T-cell (primary cell): Measurements from ENCODE around the gene ERCC5. TPM values are rescaled to one million over a fixed set of nuclear protein-coding genes. Genes with fewer than 3 reads are reported as not detected.

Source experiments
- ATAC-seq, 4 experiments: fragments of 200-7000 bp in 3 of 4; fragments of 150-1000 bp in 1 of 4; cut with Tn5 transposase; replicated peaks in 1 of 4; 1 replicate in 3 of 4; 2 replicates in 1 of 4; pipeline ENCODE4 v1.10.0; 2021; ENCODE audit warnings: moderate library complexity in 3 of 4, mild to moderate bottlenecking in 2 of 4, moderate number of reproducible peaks in 1 of 4
- CTCF ChIA-PET, 2 donors: fragments of 300-600 bp; sonication (Branson Sonifier 250); formaldehyde crosslinking; loops; one replicate each; lab custom pipeline; 2022; ENCODE audit warnings: antibody characterized with exemption in 2 of 2; lab: Charles Lee
- POLR2A ChIA-PET, 2 donors: fragments of 300-600 bp; sonication (Branson Sonifier 250); formaldehyde crosslinking; loops; one replicate each; lab custom pipeline; 2022; ENCODE audit warnings: antibody characterized with exemption in 2 of 2; lab: Charles Lee
- DNase-seq, 35 experiments: peaks; one replicate each; pipeline versions ENCODE4 v3.0.0 to v3.0.0-alpha.2; 2013 to 2023
- H3K27ac ChIP-seq: one replicate; pipeline ENCODE4 v1.5.1; 2013; ENCODE audit warnings: low read length
- H3K27me3 ChIP-seq, 2 experiments: replicated peaks in 1 of 2; 1 replicate in 1 of 2; 2 replicates in 1 of 2; pipeline versions ENCODE4 v1.6.1 to v1.7.0; 2013; ENCODE audit warnings: low read length in 1 of 2, mixed read lengths in 1 of 2; ENCODE audit not compliant: control insufficient read depth in 2 of 2, insufficient read depth in 2 of 2; ENCODE audit errors: extremely low read depth in 1 of 2
- H3K36me3 ChIP-seq, 2 donors: 1 replicate in 1 of 2; 2 replicates in 1 of 2; pipeline versions ENCODE4 v1.6.1 to v1.7.0; 2013; ENCODE audit warnings: low read length in 1 of 2; ENCODE audit not compliant: control insufficient read depth in 2 of 2, insufficient read depth in 1 of 2; ENCODE audit errors: extremely low read depth in 1 of 2
- H3K4me1 ChIP-seq, 2 experiments: 1 replicate in 1 of 2; 2 replicates in 1 of 2; pipeline versions ENCODE4 v1.6.1 to v1.7.0; 2013; ENCODE audit warnings: low read length in 2 of 2, mixed read lengths in 1 of 2; ENCODE audit not compliant: insufficient read depth in 2 of 2, control insufficient read depth in 1 of 2; ENCODE audit errors: extremely low read depth in 1 of 2
- H3K4me3 ChIP-seq, 2 donors: 1 replicate in 1 of 2; 2 replicates in 1 of 2; pipeline versions ENCODE4 v1.5.1 to v1.7.0; 2013; ENCODE audit warnings: mild to moderate bottlenecking in 2 of 2, low read length in 1 of 2, moderate library complexity in 1 of 2; ENCODE audit not compliant: control insufficient read depth in 1 of 2; ENCODE audit errors: extremely low read depth in 1 of 2
- H3K9me3 ChIP-seq: 2 replicates; pipeline ENCODE4 v1.7.0; 2013
- H3K27ac Mint-ChIP-seq, 2 donors: one replicate each; pipeline ENCODE4 v1.8.0; 2020 to 2021; ENCODE audit warnings: mild to moderate bottlenecking in 2 of 2, mixed read lengths in 2 of 2
- H3K27me3 Mint-ChIP-seq, 2 donors: one replicate each; pipeline ENCODE4 v1.8.0; 2021 to 2022; ENCODE audit warnings: mixed read lengths in 2 of 2
- H3K36me3 Mint-ChIP-seq: one replicate; pipeline ENCODE4 v1.8.0; 2021; ENCODE audit warnings: mixed read lengths
- H3K4me1 Mint-ChIP-seq, 3 donors: one replicate each; pipeline ENCODE4 v1.8.0; 2020 to 2022; ENCODE audit warnings: mixed read lengths in 3 of 3, mild to moderate bottlenecking in 1 of 3
- H3K4me3 Mint-ChIP-seq, 3 donors: one replicate each; pipeline ENCODE4 v1.8.0; 2020 to 2022; ENCODE audit warnings: mild to moderate bottlenecking in 3 of 3, mixed read lengths in 3 of 3, moderate library complexity in 3 of 3
- H3K9me3 Mint-ChIP-seq, 3 donors: one replicate each; pipeline ENCODE4 v1.8.0; 2020 to 2022; ENCODE audit warnings: mixed read lengths in 3 of 3
- WGBS: methylation state at CpG from one replicate; pipeline ENCODE4 v1.1.5; 2013; ENCODE audit warnings: missing lambda C conversion rate; ENCODE audit not compliant: insufficient coverage; 5-methylcytosine and 5-hydroxymethylcytosine counted together
- total RNA-seq, 35 experiments: library from RNA in 6 of 35; stranded (reverse) in 6 of 35; fragments of 120-200 nt in 1 of 35; gene quantifications; one replicate each; pipeline versions ENCODE4 v1.2.1 to v1.2.4 and lab custom pipeline; 2013 to 2026

Gene ERCC5
- total RNA-seq, 5 donors from 2014 or later (not counting 1 experiment from before 2014, with no cell fraction given) = 104 to 123 (median 114) TPM

GRCh38 chr13:102847272-102848234, 1.7 kb downstream of the ERCC5 start:
- DNase-seq (peak in 10 of 35 experiments; percentile 5 to 67 (median 12)), ATAC-seq (no peak)
- peak overlapping the region; percentile 98 for H3K27ac ChIP-seq
- H3K4me3 Mint-ChIP-seq = peak overlapping the region; percentile 91 to 98 (median 93)
- H3K4me1 Mint-ChIP-seq = peaks cover 45 to 60% (median 57%) of the 10 kb centered on the region in 3 donors
- no peaks in the 10 kb centered on the region for H3K9me3 Mint-ChIP-seq
- no peaks in the 10 kb centered on the region for H3K27me3 Mint-ChIP-seq
- no peaks in the 10 kb centered on the region for H3K9me3 ChIP-seq
- H3K4me1 ChIP-seq = peaks cover 17 to 24% of the 10 kb centered on the region in 2 experiments
- H3K27ac Mint-ChIP-seq = peak overlapping the region; percentile 98 to 99
- no peaks in the 10 kb centered on the region for H3K27me3 ChIP-seq
- CTCF ChIA-PET = interaction anchor here (0.7 to 6.3 kb wide), 13 partner anchors 47 to 268 kb away, joined by 3 to 93 read pairs (median 4); partner anchors contain the start of gene TPP2 (in 1 of the 2)
- POLR2A ChIA-PET = no interaction called here
- 30% methylated on average over 2 of the region's 12 CpGs for WGBS
- peaks cover 0 to 12% of the 10 kb centered on the region in 2 donors for H3K36me3 ChIP-seq
- peaks cover 8% of the 10 kb centered on the region for H3K36me3 Mint-ChIP-seq
- peak overlapping the region in 1 of 2 donors; percentile 78 for H3K4me3 ChIP-seq

GRCh38 chr13:102848956-102849355, 3.1 kb downstream of the ERCC5 start:
- peaks cover 17 to 28% of the 10 kb centered on the region in 2 experiments for H3K4me1 ChIP-seq
- peaks cover 16% of the 10 kb centered on the region for H3K36me3 Mint-ChIP-seq
- H3K4me3 Mint-ChIP-seq = peak overlapping the region in 1 of 3 donors; percentile 27
- H3K27ac ChIP-seq = no peak overlapping the region
- POLR2A ChIA-PET = interaction anchor here (0.6 to 0.9 kb wide), 2 partner anchors 21 to 29 kb away, joined by 3 to 4 read pairs; no protein-coding TSS in a partner anchor
- no peaks in the 10 kb centered on the region for H3K27me3 ChIP-seq
- 87% methylated on average over 4 of the region's 6 CpGs for WGBS
- no peak for ATAC-seq
- H3K27ac Mint-ChIP-seq = peak overlapping the region; percentile 5 to 11
- H3K9me3 ChIP-seq = no peaks in the 10 kb centered on the region
- no peak overlapping the region for H3K4me3 ChIP-seq
- CTCF ChIA-PET = interaction anchor here (0.6 to 6.3 kb wide), 10 partner anchors 12 to 269 kb away, joined by 3 to 93 read pairs (median 6); partner anchors contain the start of gene TPP2 (in 1 of the 2)
- no peak for DNase-seq
- peaks cover under 1 to 25% of the 10 kb centered on the region in 2 donors for H3K36me3 ChIP-seq
- H3K9me3 Mint-ChIP-seq = no peaks in the 10 kb centered on the region
- H3K27me3 Mint-ChIP-seq = no peaks in the 10 kb centered on the region
- H3K4me1 Mint-ChIP-seq = peaks cover 57 to 68% (median 68%) of the 10 kb centered on the region in 3 donors

- Mint-ChIP-seq H3K27me3 (no peaks in the 10 kb centered on the region), H3K9me3 (no peaks in the 10 kb centered on the region), H3K36me3 (peaks cover 39% of the 10 kb centered on the region), H3K4me3 (no peak overlapping the region), H3K4me1 (peaks cover 62 to 74% (median 71%) of the 10 kb centered on the region in 3 donors), H3K27ac (peak overlapping the region; percentile 1 to 64)
- ATAC-seq (no peak), DNase-seq (no peak)
- H3K36me3 ChIP-seq = peaks cover 17 to 55% of the 10 kb centered on the region in 2 donors
- POLR2A ChIA-PET = no interaction called here
- H3K4me3 ChIP-seq = no peak overlapping the region
- H3K9me3 ChIP-seq = no peaks in the 10 kb centered on the region
- CTCF ChIA-PET = no interaction called here
- 100% methylated on average over 1 of the region's 3 CpGs for WGBS
- H3K27me3 ChIP-seq = no peaks in the 10 kb centered on the region
- H3K27ac ChIP-seq = no peak overlapping the region
- peaks cover 9 to 29% of the 10 kb centered on the region in 2 experiments for H3K4me1 ChIP-seq
Measured at GRCh38 chr13:102852556-102852955, 6.7 kb downstream of the ERCC5 start.

- peaks cover 61 to 66% (median 62%) of the 10 kb centered on the region in 3 donors for H3K4me1 Mint-ChIP-seq
- peak overlapping the region; percentile 89 to 94 for H3K27ac Mint-ChIP-seq
- WGBS = 84% methylated on average over 2 of the region's 7 CpGs
- H3K4me3 Mint-ChIP-seq = peak overlapping the region; percentile 32 to 70 (median 56)
- DNase-seq = peak in 8 of 35 experiments; percentile 2 to 41 (median 21)
- H3K36me3 Mint-ChIP-seq = peaks cover 55% of the 10 kb centered on the region
- no peaks in the 10 kb centered on the region for H3K9me3 Mint-ChIP-seq
- Histone ChIP-seq H3K9me3 (no peaks in the 10 kb centered on the region), H3K4me3 (no peak overlapping the region), H3K27ac (no peak overlapping the region), H3K27me3 (no peaks in the 10 kb centered on the region), H3K36me3 (peaks cover 17 to 69% of the 10 kb centered on the region in 2 donors), H3K4me1 (peaks cover 6 to 21% of the 10 kb centered on the region in 2 experiments)
- no peaks in the 10 kb centered on the region for H3K27me3 Mint-ChIP-seq
- ChIA-PET POLR2A (interaction anchor here in 1 of 2 donors (0.6 kb wide), 1 partner anchor 10 kb away, joined by 3 read pairs; no protein-coding TSS in a partner anchor), CTCF (interaction anchor here in 1 of 2 donors (0.7 to 1.4 kb wide), 5 partner anchors 13 to 273 kb away, joined by 3 to 4 read pairs (median 3); no protein-coding TSS in a partner anchor)
- peak; percentile 52 to 80 (median 55) for ATAC-seq
Measured at GRCh38 chr13:102854675-102855074, 8.8 kb downstream of the ERCC5 start.

GRCh38 chr13:102856557-102856956, 10.7 kb downstream of the ERCC5 start:
- peaks cover 6 to 15% of the 10 kb centered on the region in 2 experiments for H3K4me1 ChIP-seq
- H3K4me3 ChIP-seq = no peak overlapping the region
- H3K9me3 ChIP-seq = no peaks in the 10 kb centered on the region
- Mint-ChIP-seq H3K4me3 (no peak overlapping the region), H3K27ac (peak overlapping the region in 1 of 2 donors; percentile 78), H3K9me3 (no peaks in the 10 kb centered on the region), H3K36me3 (peaks cover 61% of the 10 kb centered on the region), H3K4me1 (peaks cover 50 to 59% (median 51%) of the 10 kb centered on the region in 3 donors), H3K27me3 (no peaks in the 10 kb centered on the region)
- H3K27me3 ChIP-seq = no peaks in the 10 kb centered on the region
- POLR2A ChIA-PET = interaction anchor here in 1 of 2 donors (1.1 kb wide), 1 partner anchor 234 kb away, joined by 3 read pairs; no protein-coding TSS in a partner anchor
- H3K36me3 ChIP-seq = peaks cover 17 to 84% of the 10 kb centered on the region in 2 donors
- ATAC-seq = no peak
- H3K27ac ChIP-seq = no peak overlapping the region
- DNase-seq = no peak
- WGBS = 92% methylated on average over 6 of the region's 6 CpGs
- CTCF ChIA-PET = interaction anchor here in 1 of 2 donors (0.9 to 1.3 kb wide), 3 partner anchors 10 to 216 kb away, joined by 3 to 4 read pairs (median 3); partner anchors contain the start of gene ERCC5
